KOPT-K1 (cell line): ENCODE results near the gene CENPN.

Experiments used
- H3K27ac ChIP-seq: fragments of 200-600 bp; sonication (generic); 2 replicates; pipeline ENCODE4 v1.5.1; 2016; ENCODE audit warnings: antibody characterized with exemption, mild to moderate bottlenecking, low read depth, low read length; ENCODE audit not compliant: poor library complexity, severe bottlenecking
- H3K36me3 ChIP-seq: fragments of 200-600 bp; sonication (generic); 2 replicates; pipeline ENCODE4 v1.5.1; 2017; ENCODE audit warnings: antibody characterized with exemption, mild to moderate bottlenecking, low read length, moderate library complexity; ENCODE audit not compliant: insufficient read depth
- H3K9me3 ChIP-seq: fragments of 200-600 bp; sonication (generic); 2 replicates; pipeline ENCODE4 v1.5.1; 2017; ENCODE audit warnings: antibody characterized with exemption, low read length, mild to moderate bottlenecking; ENCODE audit not compliant: insufficient read depth, poor library complexity, severe bottlenecking

CENPN gene

GRCh38 chr16:81006813-81007695, at the start of gene CENPN, which contains the start of gene CMC2:
Gene CENPN (plus strand): TSS chr16:81007214. CDS start chr16:81011940, 4,726 bp downstream.
Gene CMC2 (minus strand): TSS chr16:81006885. CDS start chr16:80997394, 9,491 bp downstream.
- Histone ChIP-seq H3K27ac (peak within 1 kb of the TSS; percentile 97), H3K36me3 (peaks cover 33% of the 10 kb centered on the region), H3K9me3 (no peaks in the 10 kb centered on the region)

DNA sequence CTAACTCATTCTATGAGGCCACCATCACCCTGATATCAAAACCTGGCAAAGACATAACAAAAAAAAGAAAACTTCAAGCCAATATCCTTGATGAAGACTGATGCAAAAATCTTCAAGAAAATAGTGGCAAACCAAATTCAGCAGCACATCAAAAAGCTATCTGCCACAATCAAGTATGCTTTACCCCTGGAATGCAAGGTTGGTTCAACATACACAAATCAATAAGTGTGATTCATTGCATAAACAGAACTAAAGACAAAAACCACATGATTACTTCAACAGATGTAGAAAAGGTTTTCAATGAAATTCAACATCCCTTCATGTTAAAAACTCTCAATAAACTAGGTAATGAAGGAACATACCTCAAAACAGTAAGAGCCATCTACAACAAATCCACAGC, 48.7 kb upstream of the CENPN start:
- Histone ChIP-seq H3K36me3 (no peaks in the 10 kb centered on the region), H3K27ac (no peak overlapping the region), H3K9me3 (peaks cover 46% of the 10 kb centered on the region)

DNA sequence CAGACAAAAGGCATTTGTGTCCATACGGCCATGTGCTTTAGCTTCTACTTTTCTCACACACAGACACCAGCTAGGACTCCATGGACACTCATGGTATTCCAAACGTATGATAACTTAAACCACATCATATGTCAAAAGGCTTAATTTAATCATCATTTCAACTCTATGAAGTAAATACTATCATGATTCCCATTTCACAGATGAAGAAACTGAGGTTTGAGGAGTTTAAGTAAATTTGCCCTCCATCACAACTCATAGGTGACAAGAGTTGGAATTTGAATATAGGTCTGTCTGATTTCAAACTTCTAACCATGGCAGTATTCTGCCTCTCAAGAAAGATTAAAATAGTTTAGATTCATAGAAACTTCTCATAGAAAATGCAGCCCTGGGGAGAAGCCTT, 44.1 kb upstream of the CENPN start:
- peaks cover 31% of the 10 kb centered on the region for H3K9me3 ChIP-seq

DNA sequence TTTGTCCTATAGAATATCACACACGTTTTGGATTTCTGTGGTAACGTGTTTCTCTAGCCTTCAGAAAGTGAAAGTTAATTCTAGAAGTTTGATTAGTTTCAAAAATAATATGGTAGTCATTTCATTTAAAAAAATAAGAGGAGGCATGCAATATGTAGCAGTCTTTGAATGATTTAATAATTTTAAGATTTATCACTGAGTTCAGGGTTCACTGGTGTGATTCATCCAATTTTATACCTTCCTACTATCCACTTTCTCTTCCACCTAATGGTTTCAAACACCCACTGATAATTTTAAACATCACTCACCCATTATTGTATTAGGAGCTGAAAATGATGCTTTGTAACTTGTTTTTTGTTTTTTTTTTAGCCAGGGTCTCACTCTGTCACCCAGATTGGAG, 42.7 kb upstream of the CENPN start:
- Histone ChIP-seq H3K9me3 (peaks cover 18% of the 10 kb centered on the region), H3K27ac (no peak overlapping the region), H3K36me3 (peaks cover under 1% of the 10 kb centered on the region; the same call in 1 of the 2 replicates)

More for the DNA sequence above, 44.1 kb upstream of the CENPN start:
- Histone ChIP-seq H3K36me3 (no peaks in the 10 kb centered on the region), H3K27ac (no peak overlapping the region)

GRCh38 chr16:80966617-80967016, 40.4 kb upstream of the CENPN start:
- no peaks in the 10 kb centered on the region for H3K9me3 ChIP-seq
- no peak overlapping the region for H3K27ac ChIP-seq
- H3K36me3 ChIP-seq = peaks cover 11% of the 10 kb centered on the region; the same call in 1 of the 2 replicates

- Histone ChIP-seq H3K9me3 (no peaks in the 10 kb centered on the region), H3K27ac (no peak overlapping the region), H3K36me3 (peaks cover 22% of the 10 kb centered on the region)
Measured at GRCh38 chr16:80968386-80969113, 38.5 kb upstream of the CENPN start.

DNA sequence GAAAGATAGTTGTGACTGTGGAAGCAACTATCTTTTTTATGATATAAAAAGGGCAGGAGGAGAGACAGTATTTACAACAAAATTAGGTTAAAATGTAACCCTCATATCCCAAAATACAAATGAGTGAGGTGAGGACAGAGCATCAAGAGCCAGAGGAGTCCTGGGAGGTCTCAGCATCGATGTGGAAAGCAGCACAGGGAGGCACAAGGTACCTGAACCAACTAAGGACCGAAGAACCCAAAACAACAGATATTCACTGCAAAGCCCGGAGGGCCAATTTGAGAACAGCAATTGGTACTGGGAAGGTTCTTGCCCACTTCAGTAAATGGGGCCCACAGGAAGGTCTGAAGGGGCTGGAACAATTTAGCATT, 37.9 kb upstream of the CENPN start:
- Histone ChIP-seq H3K36me3 (peaks cover 27% of the 10 kb centered on the region), H3K9me3 (no peaks in the 10 kb centered on the region), H3K27ac (no peak overlapping the region)

- H3K9me3 ChIP-seq = no peaks in the 10 kb centered on the region
- peaks cover 54% of the 10 kb centered on the region for H3K36me3 ChIP-seq
- no peak overlapping the region for H3K27ac ChIP-seq
Measured at GRCh38 chr16:80971819-80972218, 35.2 kb upstream of the CENPN start.

GRCh38 chr16:80972611-80973010, 34.4 kb upstream of the CENPN start:
- H3K27ac ChIP-seq = no peak overlapping the region
- H3K36me3 ChIP-seq = peaks cover 62% of the 10 kb centered on the region
- no peaks in the 10 kb centered on the region for H3K9me3 ChIP-seq

DNA sequence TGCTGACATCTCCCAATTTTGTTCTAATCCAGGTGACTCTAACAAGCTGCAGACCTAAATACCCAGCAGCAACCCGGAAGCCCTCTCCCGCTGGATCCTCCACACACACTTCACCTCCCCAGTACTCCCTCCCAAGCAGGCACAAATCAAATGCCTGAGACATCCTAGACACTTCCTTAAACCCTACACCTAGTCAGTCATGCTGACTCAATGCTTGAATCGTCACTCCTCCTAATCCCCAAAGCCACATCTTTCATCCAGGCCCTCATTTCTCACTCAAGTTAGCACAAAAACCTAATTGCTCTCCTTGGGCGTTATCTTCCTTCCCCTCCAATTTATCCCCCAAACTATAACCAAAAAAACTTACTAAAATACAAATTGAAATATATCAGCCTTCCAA, 33.0 kb upstream of the CENPN start:
- H3K9me3 ChIP-seq = no peaks in the 10 kb centered on the region
- H3K36me3 ChIP-seq = peaks cover 73% of the 10 kb centered on the region

DNA sequence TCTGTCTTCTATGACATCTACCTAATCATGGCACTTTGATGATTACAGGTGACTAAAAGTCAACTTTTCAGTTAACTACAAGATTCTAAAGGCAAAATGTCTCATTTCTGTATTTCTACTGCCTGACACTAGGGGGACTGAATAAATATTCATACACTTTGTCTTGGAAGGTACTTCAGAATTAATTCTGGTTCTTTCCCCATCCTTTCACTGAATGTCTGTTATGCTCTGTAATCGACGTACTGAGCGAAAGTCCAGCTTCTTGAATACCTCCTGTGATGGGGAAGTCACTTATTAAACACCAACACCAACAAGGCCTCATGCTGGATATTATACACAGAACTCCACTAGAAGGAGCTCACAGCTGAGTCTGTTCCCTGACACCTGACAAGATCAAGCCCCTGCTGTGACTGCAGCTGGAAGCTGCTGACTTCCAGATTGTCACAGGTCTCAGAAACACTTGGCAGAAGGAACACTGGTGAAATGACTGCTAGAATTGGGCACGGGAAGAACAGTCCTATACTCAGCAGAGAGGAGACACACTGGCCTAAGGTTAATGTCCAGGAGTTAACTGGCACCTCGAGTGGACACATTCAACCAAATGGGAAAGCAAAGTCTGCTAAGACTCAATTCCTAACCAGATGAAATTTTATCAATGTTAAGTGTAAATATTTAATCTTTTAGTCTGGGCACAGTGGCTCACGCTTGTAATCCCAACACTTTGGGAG, 32.2 kb upstream of the CENPN start:
- peaks cover 75% of the 10 kb centered on the region for H3K36me3 ChIP-seq
- no peaks in the 10 kb centered on the region for H3K9me3 ChIP-seq
- no peak overlapping the region for H3K27ac ChIP-seq

More for the DNA sequence above, 33.0 kb upstream of the CENPN start:
- H3K27ac ChIP-seq = no peak overlapping the region

GRCh38 chr16:80976946-80977345, 30.1 kb upstream of the CENPN start:
- H3K9me3 ChIP-seq = no peaks in the 10 kb centered on the region
- peaks cover 88% of the 10 kb centered on the region for H3K36me3 ChIP-seq
- H3K27ac ChIP-seq = no peak overlapping the region

DNA sequence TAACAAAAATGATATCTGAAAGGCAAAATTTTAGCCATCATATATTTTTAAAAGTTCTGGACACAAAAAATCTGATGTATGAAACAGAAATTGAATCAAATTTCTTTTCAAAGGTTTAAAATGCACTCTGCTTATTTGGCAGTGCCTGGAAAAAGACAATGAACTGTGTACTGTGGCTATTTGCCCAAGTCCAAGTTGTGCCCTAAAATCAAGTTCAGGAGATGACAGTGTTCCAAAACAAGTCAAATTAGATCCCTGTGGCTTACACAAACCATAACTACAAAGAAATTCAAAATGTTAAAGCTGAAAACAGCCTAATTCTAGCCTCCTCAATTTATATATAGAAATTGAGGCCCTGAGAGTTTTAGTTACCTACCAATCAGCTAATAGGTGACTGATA, 25.9 kb upstream of the CENPN start:
- Histone ChIP-seq H3K27ac (no peak overlapping the region), H3K9me3 (no peaks in the 10 kb centered on the region), H3K36me3 (peaks cover 70% of the 10 kb centered on the region)

DNA sequence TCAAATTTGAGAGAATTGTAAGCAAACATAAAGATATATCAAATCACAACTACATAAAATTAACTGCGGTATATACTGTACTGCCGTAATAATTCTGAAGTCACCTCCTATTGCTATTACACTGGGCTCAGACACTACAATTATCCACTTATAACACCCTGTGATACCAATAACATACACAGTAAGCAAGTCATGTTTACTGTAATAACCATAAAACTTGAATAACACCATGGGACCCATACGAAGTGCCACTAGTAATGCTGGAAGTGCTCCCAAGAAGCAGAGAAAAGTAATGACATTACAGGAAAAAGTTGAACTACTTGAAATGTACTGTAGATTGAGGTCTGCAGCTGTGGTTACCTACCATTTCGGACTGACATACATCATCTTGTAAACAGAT, 24.4 kb upstream of the CENPN start:
- H3K27ac ChIP-seq = no peak overlapping the region
- no peaks in the 10 kb centered on the region for H3K9me3 ChIP-seq
- peaks cover 64% of the 10 kb centered on the region for H3K36me3 ChIP-seq
